22Rv1 (cell line): ENCODE data around the gene RNF212B.

Source experiments
- ZFX ChIP-seq: fragments of 450-650 bp; IDR thresholded peaks from 2 replicates; pipeline ENCODE4 v1.6.1; 2017; ENCODE audit warnings: antibody characterized with exemption, borderline replicate concordance
- TF ChIP-seq, protein P1 (sequence below): fragments of 450-650 bp; IDR thresholded peaks from 2 replicates; pipeline ENCODE4 v1.5.1; 2017; ENCODE audit warnings: mild to moderate bottlenecking

DNA sequence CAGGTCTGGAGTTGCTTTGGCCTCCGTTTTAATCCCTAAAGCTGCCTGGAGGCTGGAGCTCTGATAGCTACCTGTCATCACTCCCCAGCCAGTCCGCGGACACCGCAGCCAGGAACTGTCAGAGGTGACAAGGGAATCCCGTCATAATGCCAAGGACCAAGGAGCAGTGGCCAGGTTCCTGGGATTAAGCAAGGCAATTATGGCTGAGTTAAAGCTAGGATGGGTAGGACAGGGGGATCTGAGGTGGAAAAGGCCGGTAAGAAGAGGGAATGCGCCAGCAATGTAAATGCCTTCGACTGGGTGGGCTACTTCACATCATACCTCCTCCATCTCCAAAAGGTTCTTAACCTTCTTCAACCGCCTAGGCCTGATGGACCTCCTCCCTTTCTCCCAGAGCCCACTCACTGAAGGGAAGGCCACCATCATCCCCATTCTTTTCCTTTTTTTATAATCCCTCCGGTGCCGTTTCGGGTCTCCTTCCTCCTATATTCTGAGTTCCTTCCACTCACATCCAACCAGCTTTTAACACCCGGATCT, 63.0 kb downstream of the RNF212B start:
- TF ChIP-seq, protein P1, sequence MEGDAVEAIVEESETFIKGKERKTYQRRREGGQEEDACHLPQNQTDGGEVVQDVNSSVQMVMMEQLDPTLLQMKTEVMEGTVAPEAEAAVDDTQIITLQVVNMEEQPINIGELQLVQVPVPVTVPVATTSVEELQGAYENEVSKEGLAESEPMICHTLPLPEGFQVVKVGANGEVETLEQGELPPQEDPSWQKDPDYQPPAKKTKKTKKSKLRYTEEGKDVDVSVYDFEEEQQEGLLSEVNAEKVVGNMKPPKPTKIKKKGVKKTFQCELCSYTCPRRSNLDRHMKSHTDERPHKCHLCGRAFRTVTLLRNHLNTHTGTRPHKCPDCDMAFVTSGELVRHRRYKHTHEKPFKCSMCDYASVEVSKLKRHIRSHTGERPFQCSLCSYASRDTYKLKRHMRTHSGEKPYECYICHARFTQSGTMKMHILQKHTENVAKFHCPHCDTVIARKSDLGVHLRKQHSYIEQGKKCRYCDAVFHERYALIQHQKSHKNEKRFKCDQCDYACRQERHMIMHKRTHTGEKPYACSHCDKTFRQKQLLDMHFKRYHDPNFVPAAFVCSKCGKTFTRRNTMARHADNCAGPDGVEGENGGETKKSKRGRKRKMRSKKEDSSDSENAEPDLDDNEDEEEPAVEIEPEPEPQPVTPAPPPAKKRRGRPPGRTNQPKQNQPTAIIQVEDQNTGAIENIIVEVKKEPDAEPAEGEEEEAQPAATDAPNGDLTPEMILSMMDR, result no peak
- TF ChIP-seq ZFX, result no peak
